Activated T-cell treated with anti-CD3 and anti-CD28 coated beads for 4 hours (primary cell): ENCODE measurements around the gene SEZ6L.

Experiments used
- DNase-seq: peaks from one replicate; pipeline ENCODE4 v3.0.0-alpha.2; 2020

Gene SEZ6L

GRCh38 chr22:26303475-26303874 lies 134.2 kb downstream of the SEZ6L start:
- no peak for DNase-seq

GRCh38 chr22:26304730-26305129 lies 135.5 kb downstream of the SEZ6L start:
- no peak for DNase-seq

GRCh38 chr22:26308467-26308866 lies 139.2 kb downstream of the SEZ6L start:
- DNase-seq: no peak

DNA sequence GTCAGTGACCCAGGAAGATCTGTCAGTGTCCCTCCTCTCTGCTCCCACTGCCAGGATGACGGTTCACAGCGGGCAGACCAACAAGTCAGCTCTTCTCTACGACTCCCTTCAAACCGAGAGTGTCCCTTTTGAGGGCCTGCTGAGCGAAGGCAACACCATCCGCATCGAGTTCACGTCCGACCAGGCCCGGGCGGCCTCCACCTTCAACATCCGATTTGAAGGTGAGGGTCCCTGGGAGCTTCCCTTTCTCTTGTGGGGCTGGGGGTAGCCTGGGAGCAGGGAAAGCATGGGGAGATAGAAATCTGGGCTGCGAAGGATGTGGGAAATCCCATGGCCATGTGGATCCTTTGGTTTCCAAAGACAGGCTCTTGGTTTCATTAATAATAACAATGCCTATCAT lies 141.4 kb downstream of the SEZ6L start:
- DNase-seq: no peak

DNA sequence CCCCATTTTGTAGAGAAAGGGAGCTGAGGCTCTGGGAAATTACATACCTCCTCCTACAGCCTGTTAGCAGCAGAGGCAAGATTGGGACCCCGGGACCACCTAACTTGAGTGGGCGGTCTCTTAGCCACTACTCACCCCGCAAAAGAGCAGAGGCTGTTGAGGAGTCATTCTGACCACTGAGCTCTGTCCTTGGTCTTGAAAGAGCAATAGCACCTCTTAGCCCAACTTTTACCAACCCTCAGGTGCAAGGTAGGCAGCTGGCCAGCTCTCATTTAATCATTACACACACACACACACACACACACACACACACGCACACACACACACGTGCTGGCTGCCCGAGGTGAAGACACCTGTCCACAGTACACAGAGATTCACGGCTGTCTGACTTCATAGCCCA lies 144.0 kb downstream of the SEZ6L start:
- no peak for DNase-seq

GRCh38 chr22:26314171-26314570 lies 144.9 kb downstream of the SEZ6L start:
- DNase-seq: no peak

DNA sequence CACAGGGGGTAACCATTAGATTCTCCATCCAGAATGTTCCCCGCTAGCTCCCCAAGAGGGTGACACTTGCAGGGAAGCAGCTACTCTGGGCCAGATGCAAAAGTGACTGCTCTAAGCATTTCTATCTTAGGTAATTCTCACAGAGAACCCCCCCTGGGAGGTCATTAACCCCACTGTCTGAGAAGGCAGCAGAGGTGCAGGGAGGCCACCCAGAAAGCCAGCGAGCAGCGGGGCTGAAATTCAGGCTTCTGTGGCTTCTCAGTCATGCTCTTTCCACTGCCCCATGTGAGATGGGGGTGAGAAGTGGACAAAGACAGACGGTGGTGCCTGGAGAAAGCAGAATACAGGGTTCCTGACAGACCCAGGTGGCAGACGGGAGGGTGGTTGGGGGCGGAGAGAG lies 145.4 kb downstream of the SEZ6L start:
- no peak for DNase-seq

- no peak for DNase-seq
These were observed 147.5 kb downstream of the SEZ6L start for GRCh38 chr22:26316732-26317285.

- DNase-seq: no peak
These were observed 149.7 kb downstream of the SEZ6L start for GRCh38 chr22:26318975-26319374.

DNA sequence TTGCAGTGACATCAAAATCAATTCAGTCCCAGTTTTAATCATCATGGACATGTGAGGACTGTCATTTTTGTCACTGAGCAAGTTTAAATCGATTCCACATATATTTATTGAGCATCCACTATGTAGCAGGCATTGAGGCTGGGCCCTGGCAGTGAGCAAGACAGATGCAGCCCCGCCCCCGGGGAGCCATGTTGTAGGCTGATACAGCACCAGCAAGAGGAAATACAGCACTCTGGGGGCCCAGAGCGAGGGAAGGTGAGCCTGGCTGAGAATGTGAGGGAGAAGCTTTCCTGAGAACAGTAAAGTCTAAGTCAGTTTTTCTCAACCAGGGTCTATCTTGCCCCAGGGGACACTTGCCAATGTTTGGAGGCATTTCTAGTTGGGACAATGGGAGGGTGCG lies 151.2 kb downstream of the SEZ6L start:
- DNase-seq: no peak

- no peak for DNase-seq
These were observed 152.2 kb downstream of the SEZ6L start for GRCh38 chr22:26321469-26321913.

GRCh38 chr22:26322179-26322905 lies 153.1 kb downstream of the SEZ6L start:
- DNase-seq: no peak

GRCh38 chr22:26323013-26323412 lies 153.8 kb downstream of the SEZ6L start:
- DNase-seq: no peak

GRCh38 chr22:26324150-26324549 lies 154.9 kb downstream of the SEZ6L start:
- DNase-seq: no peak

GRCh38 chr22:26325641-26326040 lies 156.4 kb downstream of the SEZ6L start:
- DNase-seq: no peak

DNA sequence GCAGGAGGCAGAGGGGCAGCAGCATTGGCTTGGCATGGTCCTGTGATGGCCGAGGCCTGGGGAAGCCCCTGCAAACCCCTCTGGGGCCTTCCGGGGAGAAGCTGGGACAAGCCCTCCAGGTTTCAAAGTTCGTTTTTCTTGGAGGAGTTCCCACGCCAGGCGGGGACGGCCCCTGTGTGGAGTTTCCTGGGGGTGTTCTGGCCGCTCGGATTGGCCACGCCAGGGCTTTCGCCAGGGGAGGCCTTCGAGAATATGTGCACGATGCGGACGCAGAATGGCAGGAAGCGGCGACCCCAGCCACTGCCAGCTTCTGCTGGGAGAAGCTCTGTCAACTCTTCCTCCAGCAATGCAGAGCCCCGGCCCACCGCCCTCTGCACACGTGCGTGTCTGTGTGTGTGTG lies 157.5 kb downstream of the SEZ6L start:
- no peak for DNase-seq

DNA sequence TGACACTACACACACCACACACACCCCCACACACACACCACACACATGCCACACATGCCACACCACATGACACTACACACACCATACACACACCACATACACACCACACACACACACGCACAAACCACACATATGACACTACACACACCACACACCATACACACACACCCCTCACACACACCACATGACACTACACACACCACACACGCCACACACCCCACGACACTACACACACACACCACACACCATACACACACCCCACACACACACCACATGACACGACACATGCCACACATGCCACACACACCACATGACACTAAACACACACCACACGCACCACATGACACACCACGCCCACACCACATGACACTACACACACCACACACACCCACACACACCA lies 158.0 kb downstream of the SEZ6L start:
- no peak for DNase-seq

GRCh38 chr22:26328221-26328620 lies 159.0 kb downstream of the SEZ6L start:
- DNase-seq: no peak

DNA sequence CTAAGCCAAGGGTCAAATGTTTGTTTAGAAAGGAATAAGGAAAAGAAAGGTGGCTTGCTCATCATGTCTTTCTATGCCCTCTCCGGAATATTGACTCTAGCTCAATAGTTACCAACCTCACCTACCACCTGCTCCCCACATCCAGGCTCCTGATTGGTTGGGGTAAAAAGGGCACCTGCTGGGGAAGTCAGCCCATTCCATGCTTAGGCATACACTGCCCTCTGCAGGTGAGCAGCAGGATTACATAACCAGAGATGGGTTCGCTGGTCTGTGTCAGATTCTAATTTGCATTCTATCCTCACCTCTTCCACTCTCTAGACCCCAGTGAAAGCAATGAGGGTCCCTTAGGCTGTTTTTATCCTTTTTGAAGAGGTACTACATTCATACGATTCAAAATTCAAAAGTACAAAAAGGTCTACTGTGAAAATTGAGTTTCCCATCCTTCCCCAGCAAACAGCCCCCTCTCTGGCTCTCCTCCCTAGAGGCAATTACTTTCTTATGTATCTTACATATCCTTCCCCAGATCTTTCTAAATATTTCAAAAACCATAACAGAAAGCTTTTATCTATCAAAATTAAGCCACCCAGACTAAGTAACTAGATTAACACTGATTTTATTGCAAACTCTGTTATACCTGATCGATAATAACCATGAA lies 161.8 kb downstream of the SEZ6L start:
- DNase-seq: peak; percentile 36

DNA sequence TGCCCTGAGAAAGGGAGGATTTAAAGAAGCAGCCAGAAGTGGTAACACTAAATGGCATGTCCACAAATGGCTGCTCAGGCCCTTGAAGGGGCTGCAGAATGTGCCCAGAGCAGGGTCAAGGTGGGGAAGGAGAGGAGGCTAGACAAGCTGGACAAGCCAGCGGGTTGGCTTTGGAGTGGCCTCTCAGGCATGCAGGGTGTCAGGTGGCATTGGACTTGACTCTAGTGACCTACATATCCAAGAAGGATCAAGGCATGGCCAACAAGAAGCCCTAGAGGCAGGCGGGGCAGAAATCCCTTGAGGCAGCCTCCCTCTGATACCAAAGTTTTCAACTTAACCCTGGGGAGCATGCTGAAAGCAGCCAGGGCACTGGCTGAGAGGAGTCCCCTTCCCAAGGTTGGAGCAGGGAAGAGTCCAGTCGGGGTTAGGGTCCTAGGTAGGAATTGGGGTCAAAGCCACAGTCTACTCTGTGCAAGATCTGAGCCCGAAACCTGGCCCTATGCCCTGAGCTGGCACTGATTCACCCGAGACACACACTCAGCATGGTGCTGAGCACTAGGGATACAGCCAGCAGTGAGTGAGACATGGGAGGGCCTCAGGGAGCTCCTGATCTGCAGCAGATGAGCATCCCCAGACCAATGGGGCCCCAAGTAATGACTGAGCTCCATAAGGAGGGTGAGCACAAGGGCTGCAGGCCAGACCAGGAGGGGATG lies 164.0 kb downstream of the SEZ6L start:
- DNase-seq: no peak

GRCh38 chr22:26334232-26334631 lies 165.0 kb downstream of the SEZ6L start:
- DNase-seq: no peak

DNA sequence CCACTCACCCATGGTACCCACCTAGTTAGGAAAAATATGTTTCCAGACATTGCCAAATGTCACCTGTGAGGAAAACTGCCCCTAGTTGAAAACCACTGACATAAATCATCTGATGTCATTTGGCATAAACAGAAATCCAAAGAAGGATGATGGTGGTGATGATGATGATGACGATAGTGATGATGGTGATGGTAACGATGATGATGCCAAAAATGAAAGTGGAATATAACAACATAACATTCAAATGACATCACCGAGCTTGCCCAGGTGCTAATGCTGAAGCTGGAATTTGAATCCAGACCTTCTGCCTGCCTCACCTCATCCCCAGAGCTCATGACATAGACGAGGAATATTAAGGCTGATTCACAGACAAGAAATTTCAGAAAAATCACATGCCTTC lies 167.5 kb downstream of the SEZ6L start:
- no peak for DNase-seq

DNA sequence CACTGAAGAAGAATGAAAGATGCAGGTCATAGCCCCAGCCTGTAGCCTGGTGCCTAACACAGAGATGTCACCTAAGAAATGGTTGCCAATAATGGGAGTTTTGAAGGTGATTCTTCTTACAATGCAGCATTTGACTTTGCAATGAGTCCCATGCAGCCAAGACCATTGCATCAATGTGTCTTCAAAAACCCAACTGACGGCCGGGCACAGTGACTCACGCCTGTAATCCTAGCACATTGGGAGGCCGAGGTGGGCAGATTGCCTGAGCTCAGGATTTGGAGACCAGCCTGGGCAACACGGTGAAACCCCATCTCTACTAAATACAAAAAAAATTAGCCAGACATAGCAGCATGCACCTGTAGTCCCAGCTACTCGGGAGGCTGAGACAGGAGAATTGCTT lies 170.5 kb downstream of the SEZ6L start:
- DNase-seq: no peak
